Kidney (tissue), 14 donors: ENCODE data around the gene SLC49A4. TPM values are rescaled to one million over a fixed set of nuclear protein-coding genes. Genes with fewer than 3 reads are reported as not detected.

ENCODE experiments used
- DNase-seq, 5 donors: peaks; one replicate each; pipeline ENCODE4 v3.0.0-alpha.2; 2013 to 2020
- FAIRE-seq: peaks from 2 replicates; lab custom pipeline; 2012; peaks lifted over from hg19 to GRCh38; lab: Jason Lieb, UNC
- H3K27ac ChIP-seq, 2 donors: one replicate each; pipeline ENCODE4 v1.7.0; 2013; ENCODE audit warnings: low read depth in 2 of 2, low read length in 2 of 2, inconsistent platforms in 1 of 2
- H3K27me3 ChIP-seq: one replicate; pipeline ENCODE4 v1.7.1; 2013; ENCODE audit warnings: low read length, inconsistent platforms; ENCODE audit not compliant: control insufficient read depth, insufficient read depth
- H3K36me3 ChIP-seq, 3 donors: one replicate each; pipeline versions ENCODE4 v1.7.0 to v1.7.1; 2013; ENCODE audit warnings: low read length in 3 of 3, control low read depth in 1 of 3, inconsistent platforms in 1 of 3; ENCODE audit not compliant: insufficient read depth in 3 of 3, control insufficient read depth in 2 of 3
- H3K4me1 ChIP-seq, 3 donors: one replicate each; pipeline versions ENCODE4 v1.7.0 to v1.7.1; 2013; ENCODE audit warnings: low read length in 3 of 3, inconsistent platforms in 1 of 3, low read depth in 1 of 3; ENCODE audit not compliant: control insufficient read depth in 2 of 3, insufficient read depth in 2 of 3
- H3K4me3 ChIP-seq, 3 donors: one replicate each; pipeline versions ENCODE4 v1.7.0 to v1.8.1; 2013; ENCODE audit warnings: low read length in 3 of 3, control low read depth in 1 of 3, inconsistent platforms in 1 of 3
- H3K9ac ChIP-seq, 3 donors: one replicate each; pipeline versions ENCODE4 v1.7.0 to v1.7.1; 2013; ENCODE audit warnings: low read length in 3 of 3, control low read depth in 1 of 3, inconsistent platforms in 1 of 3
- H3K9me3 ChIP-seq, 3 donors: one replicate each; pipeline versions ENCODE4 v1.7.0 to v1.7.1; 2013; ENCODE audit warnings: low read length in 3 of 3, control low read depth in 1 of 3, inconsistent platforms in 1 of 3; ENCODE audit not compliant: control insufficient read depth in 2 of 3, insufficient read depth in 1 of 3
- intact Hi-C: fragments of 100-400 bp; cut with DNase I; formaldehyde crosslinking; loops from one replicate; pipeline ENCODE4 v1.11.1; 2022
- polyA plus RNA-seq: library from polyadenylated mRNA; stranded (reverse); fragments of 350-450 nt; fragmentation: Illumina TruSeq; extraction: RNeasy Lipid Tissue Mini Kit (QIAGEN cat#74804); gene quantifications from one replicate; pipeline ENCODE4 v1.2.3, GENCODE V29; 2014; ENCODE audit warnings: low read depth, low replicate concordance; ENCODE audit not compliant: insufficient read depth
- total RNA-seq: library from RNA; stranded (reverse); fragmentation: NEBNext Ultra II Directional; extraction: Animal tissue kit (Norgen Biotek cat#: 25700); gene quantifications from one replicate; pipeline ENCODE4 v1.2.1, GENCODE V29; 2021
- TF ChIP-seq, protein P1 (sequence below): IDR thresholded peaks from 3 replicates; pipeline ENCODE4 v1.5.1; 2012; ENCODE audit warnings: mild to moderate bottlenecking, moderate library complexity, borderline replicate concordance; ENCODE audit not compliant: insufficient read depth; ENCODE audit errors: extremely low read depth
- donor health status: control.
- donor health status: control.
- donor health status: control.
- donor health status: control.
- donor health status: control.
- donor health status: DM: yes; HTN: yes; CAD: no.
- donor health status: Normal renal cell carcinoma (clear cell type).

SLC49A4 gene
- total and polyA plus RNA-seq, 2 donors from 2014 or later = 10.4 to 21.7 TPM

DNA sequence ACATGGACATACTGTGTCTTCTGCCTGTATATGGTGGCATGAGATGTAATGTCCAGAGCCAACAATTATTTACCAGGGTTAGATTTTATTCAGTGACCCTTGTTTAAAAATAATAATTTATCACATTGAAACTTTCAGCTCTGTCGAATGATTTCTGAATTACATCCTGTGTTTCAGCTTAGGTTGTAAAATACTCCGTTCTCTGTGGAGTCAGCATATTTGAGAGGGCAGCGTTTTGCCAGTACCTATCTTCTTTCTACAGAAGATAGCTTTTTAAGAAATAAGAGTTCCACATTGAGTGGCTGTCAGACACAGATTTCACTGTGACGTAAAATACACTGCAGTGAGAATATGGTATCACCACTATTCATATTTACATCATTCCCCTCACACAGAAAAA, 85.3 kb downstream of the SLC49A4 start:
- Histone ChIP-seq H3K27me3 (no peaks in the 10 kb centered on the region), H3K4me3 (no peak overlapping the region), H3K27ac (no peak overlapping the region), H3K4me1 (no peaks in the 10 kb centered on the region), H3K9me3 (no peaks in the 10 kb centered on the region), H3K36me3 (no peaks in the 10 kb centered on the region), H3K9ac (no peak overlapping the region)
- FAIRE-seq (no peak), DNase-seq (no peak)
- TF ChIP-seq, protein P1, sequence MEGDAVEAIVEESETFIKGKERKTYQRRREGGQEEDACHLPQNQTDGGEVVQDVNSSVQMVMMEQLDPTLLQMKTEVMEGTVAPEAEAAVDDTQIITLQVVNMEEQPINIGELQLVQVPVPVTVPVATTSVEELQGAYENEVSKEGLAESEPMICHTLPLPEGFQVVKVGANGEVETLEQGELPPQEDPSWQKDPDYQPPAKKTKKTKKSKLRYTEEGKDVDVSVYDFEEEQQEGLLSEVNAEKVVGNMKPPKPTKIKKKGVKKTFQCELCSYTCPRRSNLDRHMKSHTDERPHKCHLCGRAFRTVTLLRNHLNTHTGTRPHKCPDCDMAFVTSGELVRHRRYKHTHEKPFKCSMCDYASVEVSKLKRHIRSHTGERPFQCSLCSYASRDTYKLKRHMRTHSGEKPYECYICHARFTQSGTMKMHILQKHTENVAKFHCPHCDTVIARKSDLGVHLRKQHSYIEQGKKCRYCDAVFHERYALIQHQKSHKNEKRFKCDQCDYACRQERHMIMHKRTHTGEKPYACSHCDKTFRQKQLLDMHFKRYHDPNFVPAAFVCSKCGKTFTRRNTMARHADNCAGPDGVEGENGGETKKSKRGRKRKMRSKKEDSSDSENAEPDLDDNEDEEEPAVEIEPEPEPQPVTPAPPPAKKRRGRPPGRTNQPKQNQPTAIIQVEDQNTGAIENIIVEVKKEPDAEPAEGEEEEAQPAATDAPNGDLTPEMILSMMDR = no peak
- intact Hi-C loops = no loop called here

DNA sequence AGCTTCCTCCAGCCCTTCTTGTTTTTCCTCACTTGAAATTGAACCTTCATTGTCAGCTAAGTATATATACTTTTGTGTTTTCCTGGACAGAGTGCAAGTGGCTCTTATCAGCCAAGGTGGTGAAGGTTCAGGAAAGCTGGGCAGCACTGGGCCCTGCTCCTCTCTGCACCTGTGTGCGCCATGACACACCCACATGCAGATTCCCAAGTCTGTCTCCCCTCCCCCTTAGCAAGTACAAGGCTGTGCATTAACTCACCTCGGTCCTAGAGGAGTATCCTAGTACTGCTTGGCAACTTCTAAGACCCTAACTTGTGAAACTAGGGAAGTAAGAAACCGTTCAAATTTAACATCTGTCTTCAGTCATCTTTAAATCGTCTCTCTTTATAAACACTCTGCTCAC, 85.8 kb downstream of the SLC49A4 start:
- no peaks in the 10 kb centered on the region for H3K4me1 ChIP-seq
- no peaks in the 10 kb centered on the region for H3K9me3 ChIP-seq
- DNase-seq (no peak), FAIRE-seq (no peak)
- H3K27me3 ChIP-seq = no peaks in the 10 kb centered on the region
- TF ChIP-seq, protein P1 = no peak
- H3K9ac ChIP-seq = no peak overlapping the region
- H3K36me3 ChIP-seq = no peaks in the 10 kb centered on the region
- intact Hi-C loops = no loop called here
- H3K27ac ChIP-seq = no peak overlapping the region
- no peak overlapping the region for H3K4me3 ChIP-seq

GRCh38 chr3:122882361-122882947, 87.6 kb downstream of the SLC49A4 start:
- intact Hi-C loops = no loop called here
- Histone ChIP-seq H3K9me3 (no peaks in the 10 kb centered on the region), H3K4me1 (no peaks in the 10 kb centered on the region), H3K36me3 (no peaks in the 10 kb centered on the region), H3K9ac (no peak overlapping the region), H3K4me3 (no peak overlapping the region), H3K27me3 (no peaks in the 10 kb centered on the region), H3K27ac (no peak overlapping the region)
- DNase-seq = no peak
- TF ChIP-seq, protein P1 = no peak
- no peak for FAIRE-seq

DNA sequence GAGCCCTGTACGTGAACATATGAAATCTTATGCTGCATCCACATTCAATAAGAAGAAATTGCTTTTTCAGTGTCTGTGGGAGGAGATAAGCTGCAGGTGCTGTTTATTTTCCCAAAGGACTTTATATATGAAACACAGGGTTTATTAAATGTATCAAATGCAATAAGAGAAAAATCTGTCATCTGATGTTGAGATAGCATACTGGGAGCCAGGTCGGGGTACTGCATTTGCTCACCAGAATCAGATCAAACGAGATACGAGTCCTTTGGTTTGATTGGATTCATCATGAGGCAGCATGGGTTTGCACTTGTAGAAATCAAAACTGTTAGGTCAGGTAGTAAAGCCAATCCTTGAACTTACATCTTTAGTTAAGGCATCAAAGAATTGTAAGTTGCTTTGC, 91.4 kb downstream of the SLC49A4 start:
- no peaks in the 10 kb centered on the region for H3K27me3 ChIP-seq
- no peaks in the 10 kb centered on the region for H3K36me3 ChIP-seq
- TF ChIP-seq, protein P1 = no peak
- DNase-seq (no peak), FAIRE-seq (no peak)
- H3K4me1 ChIP-seq = no peaks in the 10 kb centered on the region
- H3K27ac ChIP-seq = no peak overlapping the region
- H3K9ac ChIP-seq = no peak overlapping the region
- H3K4me3 ChIP-seq = no peak overlapping the region
- no peaks in the 10 kb centered on the region for H3K9me3 ChIP-seq
- intact Hi-C loops = no loop called here
